Measurements from ENCODE around the gene CFAP53.

Gene CFAP53

DNA sequence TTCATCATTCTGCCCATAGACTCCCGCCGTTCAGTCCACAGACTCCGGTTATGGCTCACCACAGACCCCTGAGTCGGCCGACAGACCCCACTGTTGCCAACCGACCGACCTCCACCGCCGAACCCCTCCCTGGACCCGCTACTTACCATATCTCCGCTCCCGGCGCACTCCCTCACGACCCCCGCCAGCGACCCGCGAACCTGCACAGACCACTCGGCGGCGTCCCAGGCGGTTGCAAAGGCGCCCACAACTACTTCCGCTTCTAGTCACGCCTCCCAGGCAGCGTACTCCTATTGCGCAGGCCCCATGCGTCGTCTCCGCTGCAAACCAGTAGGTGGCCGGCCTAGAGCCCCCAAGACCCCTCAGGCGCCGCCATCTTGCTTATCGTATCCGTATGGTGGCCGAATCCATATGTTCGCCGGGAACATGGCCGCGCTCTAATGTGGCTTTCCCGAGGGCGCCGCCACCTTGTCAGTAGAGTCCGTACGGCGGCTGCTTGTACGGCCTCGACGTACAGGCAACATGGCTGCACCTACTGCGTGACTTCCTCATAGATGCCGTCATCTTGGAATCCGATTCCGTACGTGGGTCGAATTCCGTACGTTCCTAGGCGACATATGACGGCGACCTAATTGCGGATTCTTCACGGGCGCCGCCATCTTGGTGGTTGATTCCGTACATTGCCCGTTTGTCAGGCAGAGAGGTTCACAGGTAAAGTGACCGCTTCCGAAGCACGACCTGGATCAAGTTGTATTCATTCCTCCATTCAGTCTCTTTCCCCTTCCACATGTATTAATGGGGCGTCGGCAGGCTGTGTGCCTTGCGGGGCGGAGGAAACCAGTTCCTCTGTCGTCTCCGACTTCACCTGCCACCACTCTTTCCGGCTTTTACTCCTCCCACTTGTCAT, 21.4 kb upstream of the CFAP53 start, which contains the start of gene CXXC1:
Gene CXXC1 (minus strand): TSS at position 252 of the 907 bp plus-strand sequence. CDS start 103 bp downstream, at position 149.
- peak; percentile 98 to 99 for DNase-seq

DNA sequence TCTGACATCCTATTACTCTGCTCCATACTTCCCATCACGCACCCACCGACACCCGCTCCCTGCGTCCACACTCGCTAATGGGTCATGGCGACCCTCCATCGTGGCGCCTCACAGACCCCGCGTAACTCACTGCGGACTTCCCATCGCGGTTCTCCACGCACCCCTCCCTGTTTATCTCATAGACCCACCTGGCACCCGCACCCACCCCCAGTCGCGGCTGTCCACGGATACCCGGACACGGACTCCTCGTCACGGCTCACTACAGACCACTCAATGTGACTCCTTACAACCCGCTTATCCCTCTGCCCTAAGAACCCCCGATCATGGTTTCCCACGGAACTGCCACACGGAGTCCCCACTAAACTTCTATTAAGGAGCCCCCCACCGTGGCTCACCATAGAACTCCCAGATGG, 20.7 kb upstream of the CFAP53 start:
- no peak for DNase-seq

DNA sequence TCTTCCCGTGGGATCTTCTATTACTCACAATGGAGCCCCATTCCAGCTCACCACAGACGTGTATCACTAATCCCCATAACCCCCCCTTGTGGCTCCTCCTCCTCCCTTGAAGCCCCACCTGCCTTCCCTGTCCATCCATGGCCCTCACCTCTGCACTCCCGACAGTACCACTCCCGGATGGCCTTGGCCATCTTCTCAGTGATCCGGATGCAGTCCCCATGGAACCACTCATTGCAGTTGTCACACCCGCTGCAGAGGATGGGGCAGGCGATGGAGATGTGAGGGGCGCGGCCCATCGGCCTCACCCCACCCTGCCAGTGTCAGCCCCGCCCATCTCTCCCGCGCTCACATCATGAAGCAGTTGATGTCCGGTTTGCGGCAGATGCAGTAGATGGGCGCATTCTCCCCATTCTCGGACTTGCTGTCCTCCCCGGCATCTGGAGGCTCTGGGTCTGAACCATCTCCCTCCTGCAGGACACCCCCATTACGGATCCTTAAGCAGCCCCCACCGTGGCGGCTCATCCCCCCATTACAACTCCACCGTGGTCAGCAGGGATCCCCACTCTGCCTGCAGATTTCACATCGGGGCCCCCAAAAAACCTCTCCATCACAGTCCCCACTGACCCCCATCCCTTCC, 20.2 kb upstream of the CFAP53 start:
- DNase-seq: no peak

DNA sequence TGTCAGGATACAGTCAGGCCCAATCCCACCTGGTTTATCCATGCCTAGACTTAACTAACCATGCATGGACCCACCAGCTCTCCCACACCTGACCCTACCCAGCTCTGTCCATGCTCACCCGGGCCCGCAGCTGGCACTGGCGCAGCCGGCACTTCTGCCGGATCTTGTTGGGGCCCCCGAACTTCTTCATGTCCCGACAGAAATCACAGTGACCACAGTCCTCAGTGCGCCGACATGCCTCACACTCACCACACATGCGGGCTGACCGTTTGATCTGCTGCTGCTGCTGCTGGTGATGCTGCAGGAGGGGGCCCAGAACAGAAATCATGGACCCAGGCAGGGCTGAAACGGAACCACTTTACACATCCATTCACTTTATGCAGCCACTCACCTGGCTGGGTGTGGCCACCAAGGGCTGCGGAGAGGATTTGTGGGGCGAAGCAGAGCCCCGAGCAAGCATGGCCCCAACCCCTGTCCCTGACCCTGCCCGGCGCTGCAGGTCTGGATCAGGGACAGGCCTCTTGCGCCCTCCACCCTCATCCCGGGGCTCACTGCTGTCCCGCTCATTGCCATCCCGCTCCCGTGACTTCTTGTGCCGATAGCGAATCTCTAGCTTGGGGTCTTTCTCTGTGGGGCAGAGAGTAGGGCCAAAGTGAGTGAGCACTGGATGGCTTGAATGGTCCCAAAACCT, 19.5 kb upstream of the CFAP53 start:
- DNase-seq: no peak

DNA sequence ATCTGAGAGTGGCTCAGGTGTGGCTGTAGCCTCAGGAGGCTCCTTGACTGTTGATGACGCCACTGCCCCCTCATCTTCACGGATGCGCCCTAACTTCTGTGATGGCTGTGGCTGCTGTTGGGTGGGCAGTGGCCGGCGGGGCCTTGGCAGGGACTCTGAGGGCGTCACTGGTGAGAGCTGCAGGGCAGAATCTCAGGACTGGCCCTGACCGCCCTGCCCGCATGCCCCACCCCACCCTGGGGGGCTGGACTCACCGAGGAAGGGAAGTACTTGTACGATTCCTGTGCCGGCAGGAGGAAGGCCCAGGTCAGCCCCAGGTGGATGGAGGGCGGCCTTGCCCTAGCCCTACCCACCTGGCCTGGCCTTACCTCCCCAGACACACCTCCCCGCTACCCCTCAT, 18.8 kb upstream of the CFAP53 start:
- DNase-seq: no peak

DNA sequence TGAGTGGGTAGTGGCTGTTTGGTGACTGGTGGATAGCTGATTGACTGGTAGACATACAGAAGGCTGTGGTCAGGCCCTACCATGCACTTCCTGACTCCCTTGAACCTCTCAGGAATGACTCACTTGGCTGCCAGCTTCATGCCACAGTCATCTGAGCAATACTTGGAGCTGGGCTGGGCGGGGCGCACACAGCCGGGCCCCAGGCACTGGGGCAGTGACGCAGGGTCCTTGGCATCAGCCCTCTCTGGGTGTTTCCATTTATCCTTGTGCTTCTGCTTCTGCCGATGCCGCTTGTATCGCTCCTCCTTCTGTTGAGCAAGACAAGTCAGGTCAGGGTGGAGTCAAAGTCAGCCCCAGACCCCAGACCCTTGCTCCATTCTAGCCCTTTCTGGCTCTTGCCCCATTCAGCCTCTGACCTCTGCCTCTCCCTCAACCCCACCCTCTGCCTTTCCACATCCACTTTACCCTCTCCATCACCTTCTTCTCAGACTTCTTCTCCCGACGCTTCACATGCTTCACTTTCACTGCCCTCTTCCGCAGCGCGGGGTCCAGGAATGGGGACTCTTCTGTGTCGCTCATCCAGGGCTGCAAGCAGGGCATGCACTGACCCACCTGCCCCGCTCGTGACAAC, 18.1 kb upstream of the CFAP53 start:
- DNase-seq: no peak

DNA sequence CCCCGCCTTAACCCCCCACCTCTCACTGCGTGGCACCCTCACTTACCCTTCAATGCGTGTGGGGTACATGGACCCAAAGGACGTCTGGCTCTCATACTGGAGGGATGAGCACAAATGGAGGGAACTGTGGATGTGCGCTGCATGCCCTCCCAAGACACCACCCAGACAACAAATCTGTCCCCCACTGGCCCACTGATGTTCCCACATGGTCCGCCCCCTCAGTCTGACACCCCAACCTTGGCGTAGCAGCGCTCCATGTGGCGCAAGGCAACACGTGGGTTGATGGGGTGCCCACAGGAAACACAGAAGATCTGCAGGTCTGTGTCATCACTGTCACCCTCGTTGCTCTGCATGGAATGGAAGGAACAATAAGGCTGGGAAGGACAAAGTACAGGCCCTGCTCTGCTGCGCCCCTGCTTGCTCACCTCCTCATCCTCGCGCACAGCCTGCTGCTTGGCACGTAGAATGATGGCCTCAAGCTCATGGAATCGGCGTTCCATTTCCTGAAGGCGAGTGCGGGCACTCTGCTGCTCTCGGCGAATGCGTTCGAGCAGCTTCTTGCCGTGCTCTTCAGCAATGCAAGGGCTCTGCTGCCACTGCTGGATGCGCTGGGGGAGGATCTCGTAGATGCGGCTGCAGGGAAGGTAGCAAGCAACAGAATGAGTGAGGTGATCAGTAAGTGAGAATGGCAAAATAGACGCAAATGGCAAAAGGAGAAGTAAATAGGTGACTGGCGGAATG, 17.3 kb upstream of the CFAP53 start:
- no peak for DNase-seq

DNA sequence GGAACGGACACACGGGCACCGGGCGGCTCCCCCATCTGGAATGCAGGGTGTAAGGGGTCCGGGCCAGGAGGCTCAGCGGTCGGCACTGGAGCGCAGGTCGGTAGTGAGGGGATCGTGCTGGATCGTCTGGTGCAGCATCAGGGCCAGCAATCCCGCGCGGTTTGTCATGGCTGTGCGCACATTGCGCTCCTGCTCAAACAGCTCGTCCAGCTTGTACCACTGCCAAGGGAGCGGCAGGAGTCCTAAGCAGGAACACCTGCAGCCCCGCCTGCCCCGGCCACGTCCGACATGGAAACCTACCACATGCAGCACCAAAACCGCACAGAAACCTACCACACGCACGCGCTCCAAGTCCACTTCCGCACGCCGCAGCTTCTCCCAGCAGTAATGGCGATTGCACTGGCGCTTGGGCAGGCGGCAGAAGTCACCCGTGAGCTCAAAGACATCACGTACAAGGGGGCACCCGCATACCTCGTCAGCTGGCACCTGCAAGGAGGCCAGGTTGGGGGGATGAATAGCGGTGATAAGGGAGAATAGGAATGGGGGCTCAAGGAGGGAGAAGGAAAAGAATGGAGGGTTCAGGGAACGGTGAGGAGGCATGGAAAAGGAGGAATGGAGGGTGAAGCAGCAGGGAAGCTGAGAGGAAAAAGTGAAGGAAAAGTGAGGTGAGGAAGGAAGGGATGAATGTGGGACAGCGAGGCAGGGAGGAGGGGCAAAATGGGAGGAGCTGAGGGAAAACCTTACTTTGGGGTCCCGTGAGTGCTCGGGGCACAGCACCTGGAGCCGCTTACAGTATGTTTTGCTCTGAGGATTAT, 16.4 kb upstream of the CFAP53 start:
- DNase-seq: no peak

DNA sequence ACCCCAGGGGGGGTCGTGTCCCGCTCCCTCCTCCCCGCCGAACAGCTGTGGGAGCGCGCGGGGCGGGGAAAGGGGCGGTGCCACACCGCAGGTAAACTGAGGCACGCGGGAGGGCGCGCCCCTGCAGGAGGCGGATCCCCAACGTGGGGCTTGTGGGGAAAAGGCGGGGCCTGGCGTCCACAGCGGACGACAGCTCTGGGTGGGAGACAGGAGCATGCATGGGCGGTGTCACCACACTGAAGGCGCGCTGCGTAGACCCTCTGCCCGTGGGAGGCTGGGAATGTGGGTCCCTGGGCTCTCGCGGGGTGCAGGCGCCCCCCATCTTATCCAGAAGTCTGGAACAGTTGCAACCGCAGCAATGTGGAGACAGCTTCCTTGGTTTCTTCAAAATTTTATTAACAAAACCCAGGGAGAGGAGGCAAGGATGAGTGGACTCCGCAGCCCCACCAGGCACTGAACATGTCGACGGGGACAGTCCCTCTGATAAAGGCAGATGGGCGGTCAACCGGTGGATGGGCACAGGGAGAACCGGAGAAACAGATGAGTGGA, 15.8 kb upstream of the CFAP53 start:
- DNase-seq: no peak

DNA sequence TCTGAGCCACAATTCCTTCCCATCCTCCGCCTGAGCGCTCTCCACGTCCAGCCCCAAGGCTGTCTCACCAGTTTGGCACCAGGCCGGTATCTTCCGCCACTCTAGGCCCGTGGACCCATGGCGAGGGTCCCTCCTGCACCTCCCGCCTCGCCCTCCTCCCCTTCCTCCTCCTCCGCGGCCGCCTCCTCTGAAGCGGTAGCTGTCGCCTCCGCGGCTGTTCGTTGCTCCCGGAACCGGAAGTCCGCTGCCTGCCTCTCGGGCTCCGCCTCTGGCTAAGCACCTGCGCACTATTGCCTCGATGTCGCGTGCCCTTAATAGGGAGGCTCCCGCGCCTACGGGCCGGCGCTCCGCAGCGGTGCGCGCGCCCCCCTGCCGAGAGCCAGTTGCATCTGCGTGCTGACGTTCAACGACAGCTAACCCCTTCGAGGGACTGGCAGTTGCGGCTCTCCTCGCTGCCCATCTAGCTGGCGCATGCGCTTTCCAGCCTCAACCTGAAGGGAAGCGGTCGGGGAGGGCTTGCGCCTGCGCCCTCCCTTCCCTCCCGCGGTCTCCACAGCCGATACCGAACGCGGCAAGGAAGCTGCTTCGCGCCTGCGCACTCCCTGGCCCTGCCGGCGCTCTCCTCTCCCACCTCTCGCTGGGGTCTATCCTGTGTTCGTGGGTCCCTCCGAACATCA, 15.1 kb upstream of the CFAP53 start, which contains the start of gene MBD1:
Gene MBD1 (minus strand): TSS at position 229 of the 677 bp plus-strand sequence. CDS start 1,531 bp downstream, outside the sequence.
- DNase-seq: peak; percentile 97

DNA sequence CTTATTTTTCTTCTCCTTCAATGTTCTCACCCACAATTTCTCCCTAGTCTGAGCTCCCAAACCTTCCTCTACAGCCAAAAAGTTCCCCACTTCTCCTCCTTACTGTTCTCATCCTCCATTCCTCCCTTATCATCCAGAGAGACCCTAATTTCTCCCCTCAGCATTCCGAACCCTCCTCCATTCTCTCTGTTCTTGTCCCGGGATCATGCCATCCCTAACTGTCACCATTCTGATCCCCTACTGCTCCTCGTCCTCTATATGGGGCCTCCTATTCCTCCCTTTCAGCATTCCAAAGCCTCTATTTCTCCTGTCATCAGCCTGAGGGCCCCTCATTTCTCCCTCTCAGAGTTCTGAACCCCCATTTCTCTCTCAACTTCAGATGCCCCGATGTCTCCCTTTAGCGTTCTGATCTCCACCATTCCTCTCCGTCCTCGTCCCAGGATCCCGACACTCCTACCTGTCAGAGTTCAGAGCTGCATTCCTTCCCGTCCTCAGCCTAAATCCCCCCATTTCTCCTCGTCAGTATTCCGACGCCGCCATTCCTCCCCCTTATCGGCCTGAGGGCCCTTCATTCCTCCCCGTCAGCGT, 14.5 kb upstream of the CFAP53 start:
- DNase-seq: no peak

DNA sequence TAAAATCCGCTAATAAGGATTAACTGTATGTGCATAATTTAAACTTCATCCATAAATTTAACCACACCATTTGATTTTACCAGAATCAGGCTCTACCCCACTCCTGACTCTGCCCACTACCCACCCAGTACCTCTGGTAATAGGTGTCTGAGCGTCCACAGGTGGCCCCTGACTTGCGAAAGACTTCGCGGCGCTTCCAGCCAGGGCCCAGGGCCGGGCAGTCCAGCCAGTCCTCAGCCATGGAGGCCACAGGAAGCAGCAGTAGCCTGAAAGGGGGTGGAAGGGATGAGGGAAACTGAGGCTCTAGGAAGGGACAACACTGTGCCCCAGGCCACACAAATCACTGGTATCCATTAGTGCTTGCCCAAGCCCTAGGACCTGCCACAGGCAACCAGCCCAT, 13.5 kb upstream of the CFAP53 start:
- no peak for DNase-seq

DNA sequence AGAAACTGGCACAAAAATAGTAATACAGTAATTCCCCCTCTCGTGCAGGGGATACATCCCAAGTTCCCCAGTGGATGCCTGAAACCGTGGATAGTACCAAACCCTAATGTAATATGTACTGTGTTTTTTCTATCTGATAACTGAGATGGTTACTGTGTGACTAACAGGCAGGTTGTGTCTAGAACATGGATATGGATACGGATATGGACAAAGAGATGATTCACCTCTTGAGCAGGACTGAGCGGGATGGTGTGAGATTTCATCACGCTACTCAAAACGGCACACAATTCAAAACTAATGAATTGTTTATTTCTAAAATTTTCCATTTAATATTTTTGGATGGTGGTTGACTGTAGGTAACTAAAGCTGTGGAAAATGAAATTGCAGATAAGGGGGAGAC, 11.6 kb upstream of the CFAP53 start:
- no peak for DNase-seq

DNA sequence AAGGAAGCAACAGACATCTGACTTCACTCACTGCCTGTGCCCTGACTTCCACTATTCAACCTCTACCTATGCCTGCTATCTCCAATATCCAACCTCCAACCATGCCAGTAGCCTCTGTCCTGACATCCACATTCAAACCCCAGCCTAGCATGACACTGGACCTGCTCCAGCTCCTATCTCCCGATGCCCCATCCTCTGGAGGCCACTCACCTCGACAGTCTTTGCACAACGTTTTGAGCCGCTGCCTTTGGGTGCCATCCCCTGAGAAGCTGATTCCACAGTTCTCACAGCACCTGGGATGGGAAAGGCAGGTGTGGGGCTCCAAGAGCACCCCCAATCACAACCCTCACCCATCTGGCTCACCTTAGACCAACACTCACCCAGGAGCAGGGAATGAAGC, 10.2 kb upstream of the CFAP53 start:
- DNase-seq: no peak

DNA sequence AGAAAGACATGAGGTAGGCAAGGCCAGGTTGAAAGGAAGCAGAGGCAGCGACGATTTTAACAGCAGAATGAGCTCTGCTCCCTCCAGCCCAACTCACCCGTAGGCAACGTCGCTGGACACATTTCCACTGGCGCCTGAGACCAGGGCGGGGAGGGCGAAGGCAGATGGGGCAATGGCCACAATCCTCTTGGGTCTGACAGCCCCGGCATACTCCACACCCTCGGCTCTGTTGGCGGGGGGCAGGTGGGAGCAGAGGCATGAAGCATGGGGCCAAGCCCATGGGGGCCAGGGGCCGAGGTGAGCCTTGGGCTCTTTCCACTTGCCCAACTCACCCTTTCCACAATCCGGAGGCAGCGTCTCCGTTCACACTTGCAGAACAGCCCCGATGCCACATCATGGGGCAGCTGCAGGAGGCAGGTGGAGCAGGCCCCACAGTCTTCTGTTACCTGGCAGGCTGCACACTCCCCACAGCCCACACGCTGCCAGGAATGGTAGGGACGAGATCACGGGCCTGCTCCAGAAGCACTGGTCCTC, 9.3 kb upstream of the CFAP53 start:
- no peak for DNase-seq

DNA sequence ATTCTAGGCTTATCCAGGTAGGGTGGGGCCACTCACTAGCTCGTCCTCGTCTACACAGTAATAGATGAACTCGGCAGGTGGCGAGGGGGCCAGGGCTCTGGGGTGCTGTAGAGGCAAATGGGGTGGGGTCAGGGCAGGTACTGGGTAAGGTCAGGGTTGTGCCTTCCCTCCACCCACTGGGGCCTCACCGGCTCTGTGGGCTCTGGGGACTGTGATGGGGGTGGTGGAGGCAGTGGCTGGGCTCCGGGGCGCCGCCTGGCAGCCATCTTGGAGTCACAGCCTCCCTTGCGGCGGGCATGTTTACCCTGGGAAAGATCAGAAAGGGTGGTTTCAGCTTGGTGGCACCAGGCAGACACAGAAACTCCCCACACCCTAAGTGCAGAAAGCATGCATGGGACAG, 8.6 kb upstream of the CFAP53 start:
- no peak for DNase-seq

DNA sequence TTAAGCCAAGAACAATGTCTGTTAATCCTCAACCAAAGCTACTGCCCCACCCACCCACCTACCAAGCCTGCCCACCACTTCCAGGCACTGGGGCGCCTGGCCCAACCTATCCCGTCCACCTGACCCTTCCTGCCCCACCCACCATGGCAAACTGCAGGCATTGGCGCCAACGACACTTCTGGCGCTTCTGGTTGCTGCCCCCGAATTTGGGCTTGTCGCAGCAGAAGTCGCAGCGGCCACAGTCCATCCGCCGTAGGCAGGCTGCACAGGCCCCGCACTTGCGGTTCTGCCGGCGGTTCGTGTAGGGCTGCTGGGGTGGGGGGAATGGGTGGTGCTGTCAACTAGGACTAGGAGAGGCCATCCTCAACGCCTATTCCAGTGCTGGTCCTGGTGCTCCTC, 7.7 kb upstream of the CFAP53 start:
- DNase-seq: no peak

DNA sequence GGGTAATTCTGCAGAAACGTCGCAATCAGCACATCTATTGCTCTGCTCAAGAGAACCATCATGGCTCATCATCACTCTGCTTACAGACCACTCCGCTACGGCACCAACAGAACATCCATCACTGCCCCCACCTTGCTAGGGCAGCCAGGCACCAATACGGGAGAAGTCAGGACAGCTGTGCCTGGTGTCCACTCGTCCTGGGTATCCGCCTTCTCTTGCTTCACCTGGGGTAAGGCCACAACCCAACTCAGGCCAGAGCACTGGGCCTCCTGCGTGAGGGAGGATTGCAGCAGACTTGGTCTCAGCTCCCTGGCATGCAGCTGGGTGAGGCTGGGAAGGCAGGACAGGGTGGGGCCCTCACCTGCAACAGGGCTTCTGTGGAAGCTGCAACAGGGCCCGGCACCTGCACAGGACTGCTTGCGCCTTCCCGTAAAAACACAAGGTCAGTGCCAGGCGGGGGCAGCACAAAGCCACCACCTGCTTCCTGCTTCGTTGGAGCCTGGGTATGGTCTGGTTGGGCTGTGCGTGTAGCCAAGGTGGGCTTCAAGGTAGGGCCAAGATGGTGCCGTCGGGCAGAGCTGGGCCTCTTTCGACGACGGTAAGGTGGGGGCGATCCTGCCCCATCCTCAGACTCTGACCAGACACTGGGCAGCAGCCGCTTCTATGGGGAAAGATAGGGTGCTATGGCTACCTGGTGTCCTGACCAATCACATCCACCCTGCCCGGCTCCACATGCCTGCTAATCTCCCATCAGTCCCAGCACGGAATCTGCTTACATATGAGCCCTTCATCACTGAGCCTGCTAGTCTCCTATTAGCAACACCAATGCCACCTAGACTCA, 7.1 kb upstream of the CFAP53 start:
- no peak for DNase-seq

DNA sequence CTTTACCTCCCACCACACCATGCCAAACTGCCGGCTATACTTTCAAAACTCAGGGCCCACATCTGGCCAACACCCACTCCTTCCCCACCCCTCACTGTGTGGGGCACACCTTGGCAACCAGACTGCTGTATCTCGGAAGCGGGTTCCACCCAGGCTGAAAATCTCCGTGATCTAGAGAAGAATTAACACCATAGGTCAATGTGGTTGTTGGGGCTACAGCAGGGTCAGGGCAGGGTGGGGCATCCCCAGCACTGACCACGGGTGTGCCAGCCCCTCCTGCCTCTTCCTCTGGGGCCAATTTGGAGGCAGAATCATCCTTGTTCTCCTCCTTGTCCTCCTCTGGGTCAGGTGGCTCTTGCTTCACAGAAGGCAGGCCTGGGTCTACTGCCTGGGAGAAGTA, 6.3 kb upstream of the CFAP53 start:
- DNase-seq: no peak
